ENCODE data around the gene DDX17. TPM values are rescaled to one million over a fixed set of nuclear protein-coding genes. Genes with fewer than 3 reads are reported as not detected.

Gene DDX17
- total and polyA plus RNA-seq, 8 donors: 59.5 to 4,611 (median 538) TPM

DNA sequence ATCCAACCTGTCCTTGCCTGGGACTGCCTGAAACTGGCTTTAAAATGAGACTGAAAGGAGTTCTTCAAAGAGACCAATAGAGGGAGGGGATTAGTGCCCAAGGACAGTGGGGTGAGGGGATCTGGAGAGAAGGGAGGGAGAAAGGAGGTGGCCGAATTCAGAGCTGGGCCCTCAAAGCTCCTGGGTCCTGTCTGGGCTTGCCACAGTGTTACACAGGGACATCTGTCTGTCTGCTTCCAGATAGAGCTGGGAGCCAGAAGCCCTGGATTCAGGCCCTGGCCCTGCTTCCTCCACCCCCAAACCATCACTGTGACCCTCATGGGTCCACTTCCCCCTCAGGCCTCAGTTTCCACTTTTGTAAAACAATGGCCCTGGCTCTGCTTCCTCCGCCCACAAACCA is 54.7 kb downstream of the DDX17 start:
- Histone ChIP-seq H3K36me3 (no peaks in the 10 kb centered on the region), H3K4me1 (peaks cover 14 to 24% (median 20%) of the 10 kb centered on the region in 4 donors), H3K27ac (no peak overlapping the region), H3K4me3 (no peak overlapping the region), H3K9me3 (no peaks in the 10 kb centered on the region), H3K27me3 (peaks cover 15 to 93% (median 57%) of the 10 kb centered on the region in 3 donors)
- TF ChIP-seq CTCF (IDR thresholded peaks at IDR 0.05) (no peak), EP300 (IDR thresholded peaks at IDR 0.05) (no peak), POLR2A (IDR thresholded peaks at IDR 0.05) (no peak), POLR2AphosphoS5 (IDR thresholded peaks at IDR 0.05) (no peak)
- intact Hi-C loops (cut with DNase I; ENCODE audit: low total_unique reads): no loop called here
- 84 to 96% (median 88%) methylated on average over 2 of the region's 2 CpGs for WGBS, 5 donors
- DNase-seq: no peak

DNA sequence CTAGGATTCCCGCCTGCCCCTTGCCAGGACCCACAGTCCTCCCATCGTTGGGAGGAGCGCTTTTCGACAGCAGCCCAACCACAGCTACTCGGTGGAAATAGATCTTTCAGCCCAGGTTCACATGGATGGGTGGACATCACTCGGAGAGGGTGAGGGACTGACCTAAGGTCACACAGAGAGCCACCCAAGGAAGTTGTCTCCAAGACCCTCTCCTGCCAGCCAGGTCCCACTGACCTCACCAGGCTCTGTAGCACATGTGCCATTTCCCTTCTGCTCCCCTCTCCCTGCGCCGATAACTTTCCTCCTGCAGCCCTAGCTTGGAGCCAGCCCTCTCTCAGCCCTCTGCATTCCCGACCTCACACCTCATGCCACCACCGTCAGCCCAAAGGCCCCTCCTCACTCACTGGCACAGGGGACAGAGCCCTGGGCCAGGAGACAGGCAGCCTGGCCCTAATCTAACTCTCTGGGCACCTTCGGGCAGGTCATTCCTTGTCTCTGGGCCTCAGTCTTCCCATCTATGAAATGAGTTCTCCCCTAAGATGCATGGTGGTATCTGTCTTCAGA is 55.8 kb downstream of the DDX17 start:
- no peaks in the 10 kb centered on the region for H3K9me3 ChIP-seq
- no peak for TF ChIP-seq POLR2A (IDR thresholded peaks at IDR 0.05)
- TF ChIP-seq EP300 (IDR thresholded peaks at IDR 0.05): no peak
- TF ChIP-seq POLR2AphosphoS5 (IDR thresholded peaks at IDR 0.05): no peak
- no peak for TF ChIP-seq CTCF (IDR thresholded peaks at IDR 0.05)
- intact Hi-C loops (cut with DNase I; ENCODE audit: low total_unique reads): no loop called here
- H3K36me3 ChIP-seq: no peaks in the 10 kb centered on the region
- 46 to 50% (median 47%) methylated on average over 11 of the region's 11 CpGs for WGBS, 5 donors
- DNase-seq: no peak
- H3K27ac ChIP-seq: no peak overlapping the region
- H3K27me3 ChIP-seq: peaks cover 8 to 92% (median 55%) of the 10 kb centered on the region in 3 donors
- H3K4me3 ChIP-seq: no peak overlapping the region
- H3K4me1 ChIP-seq: peaks cover 7 to 15% (median 11%) of the 10 kb centered on the region in 4 donors

GRCh38 chr22:38449776-38450175 is 56.3 kb downstream of the DDX17 start:
- intact Hi-C loops (cut with DNase I; ENCODE audit: low total_unique reads): no loop called here
- no peaks in the 10 kb centered on the region for H3K9me3 ChIP-seq
- 69 to 80% (median 73%) methylated on average over 18 of the region's 18 CpGs for WGBS, 5 donors
- no peak overlapping the region for H3K27ac ChIP-seq
- DNase-seq: no peak
- TF ChIP-seq POLR2AphosphoS5 (IDR thresholded peaks at IDR 0.05): no peak
- TF ChIP-seq POLR2A (IDR thresholded peaks at IDR 0.05): no peak
- TF ChIP-seq CTCF (IDR thresholded peaks at IDR 0.05): no peak
- TF ChIP-seq EP300 (IDR thresholded peaks at IDR 0.05): no peak
- no peak overlapping the region for H3K4me3 ChIP-seq
- no peaks in the 10 kb centered on the region for H3K36me3 ChIP-seq
- H3K4me1 ChIP-seq: peaks cover 4 to 13% (median 8%) of the 10 kb centered on the region in 4 donors
- H3K27me3 ChIP-seq: peaks cover 6 to 87% (median 55%) of the 10 kb centered on the region in 3 donors

DNA sequence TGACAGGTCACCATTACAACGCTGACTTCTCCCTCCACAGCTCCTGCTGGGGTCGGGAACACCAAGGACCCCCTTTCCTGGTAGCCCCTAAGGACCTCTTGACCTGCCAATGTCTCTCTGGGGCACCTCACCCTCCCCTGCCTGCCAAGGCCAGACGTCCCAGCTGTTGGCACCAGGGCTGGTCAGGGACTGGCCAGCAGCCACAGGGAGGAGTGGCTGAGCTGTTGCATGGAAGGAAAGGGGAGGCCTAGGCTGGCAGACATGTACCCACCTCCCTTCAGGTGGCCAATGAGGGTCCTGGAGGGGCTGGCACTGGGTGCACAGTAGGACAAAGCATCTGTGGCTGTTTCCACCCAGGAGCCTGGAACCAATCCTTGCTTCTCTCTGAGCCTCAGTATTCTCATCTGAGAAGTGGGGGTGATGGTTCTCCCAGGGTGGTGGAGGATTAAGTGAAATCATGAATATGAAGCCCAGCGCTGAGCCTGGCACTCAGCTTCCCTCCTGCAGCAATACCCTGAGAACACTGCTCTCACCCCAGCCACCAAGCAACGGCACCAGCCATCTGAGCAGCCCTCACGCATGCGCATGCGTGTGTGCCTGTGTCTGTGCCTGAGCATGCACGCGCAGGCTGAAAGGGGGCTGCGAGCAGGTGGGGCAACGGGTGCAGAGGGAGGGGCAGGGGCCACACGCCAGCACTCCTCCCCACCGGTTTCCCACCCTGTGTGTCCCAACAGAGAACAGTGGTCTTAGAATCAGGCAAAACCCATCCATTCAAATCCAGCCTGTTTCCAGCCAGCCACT is 57.0 kb downstream of the DDX17 start:
- Histone ChIP-seq H3K4me3 (no peak overlapping the region), H3K36me3 (no peaks in the 10 kb centered on the region), H3K27me3 (peaks cover 0 to 87% (median 53%) of the 10 kb centered on the region in 3 donors), H3K27ac (no peak overlapping the region), H3K9me3 (no peaks in the 10 kb centered on the region), H3K4me1 (peaks cover 0 to 6% (median 3%) of the 10 kb centered on the region in 4 donors)
- 70 to 77% (median 73%) methylated on average over 13 to 14 of the region's 14 CpGs for WGBS, 5 donors
- intact Hi-C loops (cut with DNase I; ENCODE audit: low total_unique reads): no loop called here
- TF ChIP-seq POLR2A (IDR thresholded peaks at IDR 0.05): no peak
- no peak for TF ChIP-seq POLR2AphosphoS5 (IDR thresholded peaks at IDR 0.05)
- no peak for TF ChIP-seq EP300 (IDR thresholded peaks at IDR 0.05)
- TF ChIP-seq CTCF (IDR thresholded peaks at IDR 0.05): no peak
- no peak for DNase-seq
